ENCODE measurements around the gene CCNE1. TPM values are rescaled to one million over a fixed set of nuclear protein-coding genes. Genes with fewer than 3 reads are reported as not detected.
"Not testable (repeated sequence)": the region's sequence is repeated elsewhere in the genome, so short reads cannot be mapped to it uniquely, and the experiment has no call there.

The CCNE1 gene
- total RNA-seq, 6 donors from 2014 or later = 0.46 to 1.5 (median 0.91) TPM; not detected in 1

DNA sequence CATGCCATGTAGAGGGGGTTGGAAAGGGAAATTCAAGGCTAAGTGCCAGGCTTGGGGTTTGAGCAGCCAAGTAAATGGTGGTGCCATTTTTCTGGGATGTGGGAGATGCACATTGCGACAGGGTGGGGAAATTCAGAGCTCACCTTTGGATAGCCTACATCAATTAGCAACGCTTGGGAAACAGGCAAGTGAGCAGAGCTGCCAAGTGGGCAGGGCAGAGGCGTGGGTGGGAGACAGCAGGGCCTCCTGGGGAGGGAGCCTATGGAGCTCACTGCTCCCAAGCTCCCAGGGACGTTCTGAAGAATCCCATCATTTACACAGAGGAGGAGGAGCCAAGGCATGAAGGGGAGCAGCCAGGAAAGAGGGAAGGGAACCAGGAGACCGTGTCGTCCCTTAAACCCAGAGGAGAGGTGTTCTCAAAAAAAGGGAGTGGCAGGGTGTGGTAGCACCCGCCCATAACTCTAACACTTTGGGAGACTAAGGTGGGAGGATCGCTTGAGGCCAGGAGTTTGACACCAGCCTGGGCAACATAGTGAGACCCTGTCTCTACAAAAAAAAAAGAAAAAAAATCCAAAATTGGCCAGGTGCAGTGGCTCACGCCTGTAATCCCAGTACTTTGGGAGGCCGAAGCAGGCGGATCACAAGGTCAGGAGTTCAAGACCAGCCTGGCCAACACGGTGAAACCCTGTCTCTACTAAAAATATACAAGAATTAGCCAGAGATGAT, 11.5 kb upstream of the CCNE1 start:
- TF ChIP-seq POLR2AphosphoS5 (IDR thresholded peaks at IDR 0.05) = no peak
- 79 to 80% methylated on average over 12 of the region's 12 CpGs for WGBS, 2 donors
- Histone ChIP-seq H3K9me3 (no peaks in the 10 kb centered on the region), H3K4me1 (no peaks in the 10 kb centered on the region), H3K36me3 (no peaks in the 10 kb centered on the region), H3K27me3 (no peaks in the 10 kb centered on the region), H3K27ac (no peak overlapping the region), H3K4me3 (no peak overlapping the region)
- no peak for DNase-seq
- ATAC-seq (ENCODE audit: low FRiP score in 2 of 2) = no peak

DNA sequence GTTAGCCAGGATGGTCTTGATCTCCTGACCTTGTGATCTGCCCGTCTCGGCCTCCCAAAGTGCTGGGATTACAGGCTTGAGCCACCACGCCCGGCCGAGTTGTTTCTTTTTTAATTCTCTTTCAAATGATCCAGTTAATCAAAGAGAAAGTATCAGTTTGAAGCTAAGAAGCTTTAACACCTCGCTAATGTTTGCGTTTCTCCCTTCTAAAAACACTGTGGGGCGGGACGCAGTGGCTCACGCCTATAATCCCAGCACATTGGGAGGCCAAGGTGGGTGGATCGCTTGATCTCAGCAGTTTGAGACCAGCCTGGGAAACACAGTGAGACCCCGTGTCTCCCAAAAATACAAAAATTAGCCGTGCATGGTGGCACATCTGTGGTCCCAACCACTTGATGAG, 7.8 kb upstream of the CCNE1 start:
- 88 to 94% methylated on average over 13 of the region's 13 CpGs for WGBS, 2 donors
- H3K4me1 ChIP-seq; ATAC-seq (ENCODE audit: low FRiP score in 2 of 2); H3K9me3 ChIP-seq; H3K36me3 ChIP-seq; H3K4me3 ChIP-seq; DNase-seq; H3K27me3 ChIP-seq; H3K27ac ChIP-seq: not testable (repeated sequence)

DNA sequence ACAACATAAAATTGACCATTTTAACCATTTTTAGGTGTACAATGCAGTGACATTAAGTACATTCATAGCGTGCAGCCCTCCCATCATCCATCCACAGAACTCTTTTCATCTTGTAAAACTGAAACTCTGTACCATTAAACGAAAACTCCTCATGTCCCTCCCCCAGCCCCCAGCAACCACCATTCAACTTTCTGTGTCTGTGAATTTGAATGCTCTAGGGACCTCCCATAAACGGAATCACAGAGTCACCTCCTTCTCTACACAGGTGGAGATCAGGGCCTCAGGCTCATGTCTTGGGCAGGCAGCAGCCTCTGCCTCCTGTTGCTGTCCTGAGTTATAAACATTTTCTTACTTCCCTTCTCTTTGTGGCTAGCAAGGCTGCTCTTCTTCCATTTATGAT, 7.3 kb upstream of the CCNE1 start:
- DNase-seq (no peak), ATAC-seq (ENCODE audit: low FRiP score in 2 of 2) (no peak)
- Histone ChIP-seq H3K27ac (no peak overlapping the region), H3K4me3 (no peak overlapping the region), H3K36me3 (no peaks in the 10 kb centered on the region), H3K27me3 (no peaks in the 10 kb centered on the region), H3K9me3 (no peaks in the 10 kb centered on the region), H3K4me1 (no peaks in the 10 kb centered on the region)
- TF ChIP-seq EP300 (IDR thresholded peaks at IDR 0.05) (no peak), POLR2AphosphoS5 (IDR thresholded peaks at IDR 0.05) (no peak), POLR2A (IDR thresholded peaks at IDR 0.05) (no peak)
- TF ChIP-seq, protein P1, sequence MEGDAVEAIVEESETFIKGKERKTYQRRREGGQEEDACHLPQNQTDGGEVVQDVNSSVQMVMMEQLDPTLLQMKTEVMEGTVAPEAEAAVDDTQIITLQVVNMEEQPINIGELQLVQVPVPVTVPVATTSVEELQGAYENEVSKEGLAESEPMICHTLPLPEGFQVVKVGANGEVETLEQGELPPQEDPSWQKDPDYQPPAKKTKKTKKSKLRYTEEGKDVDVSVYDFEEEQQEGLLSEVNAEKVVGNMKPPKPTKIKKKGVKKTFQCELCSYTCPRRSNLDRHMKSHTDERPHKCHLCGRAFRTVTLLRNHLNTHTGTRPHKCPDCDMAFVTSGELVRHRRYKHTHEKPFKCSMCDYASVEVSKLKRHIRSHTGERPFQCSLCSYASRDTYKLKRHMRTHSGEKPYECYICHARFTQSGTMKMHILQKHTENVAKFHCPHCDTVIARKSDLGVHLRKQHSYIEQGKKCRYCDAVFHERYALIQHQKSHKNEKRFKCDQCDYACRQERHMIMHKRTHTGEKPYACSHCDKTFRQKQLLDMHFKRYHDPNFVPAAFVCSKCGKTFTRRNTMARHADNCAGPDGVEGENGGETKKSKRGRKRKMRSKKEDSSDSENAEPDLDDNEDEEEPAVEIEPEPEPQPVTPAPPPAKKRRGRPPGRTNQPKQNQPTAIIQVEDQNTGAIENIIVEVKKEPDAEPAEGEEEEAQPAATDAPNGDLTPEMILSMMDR (IDR thresholded peaks at IDR 0.05) = no peak
- 70 to 84% methylated on average over 3 of the region's 3 CpGs for WGBS, 2 donors

DNA sequence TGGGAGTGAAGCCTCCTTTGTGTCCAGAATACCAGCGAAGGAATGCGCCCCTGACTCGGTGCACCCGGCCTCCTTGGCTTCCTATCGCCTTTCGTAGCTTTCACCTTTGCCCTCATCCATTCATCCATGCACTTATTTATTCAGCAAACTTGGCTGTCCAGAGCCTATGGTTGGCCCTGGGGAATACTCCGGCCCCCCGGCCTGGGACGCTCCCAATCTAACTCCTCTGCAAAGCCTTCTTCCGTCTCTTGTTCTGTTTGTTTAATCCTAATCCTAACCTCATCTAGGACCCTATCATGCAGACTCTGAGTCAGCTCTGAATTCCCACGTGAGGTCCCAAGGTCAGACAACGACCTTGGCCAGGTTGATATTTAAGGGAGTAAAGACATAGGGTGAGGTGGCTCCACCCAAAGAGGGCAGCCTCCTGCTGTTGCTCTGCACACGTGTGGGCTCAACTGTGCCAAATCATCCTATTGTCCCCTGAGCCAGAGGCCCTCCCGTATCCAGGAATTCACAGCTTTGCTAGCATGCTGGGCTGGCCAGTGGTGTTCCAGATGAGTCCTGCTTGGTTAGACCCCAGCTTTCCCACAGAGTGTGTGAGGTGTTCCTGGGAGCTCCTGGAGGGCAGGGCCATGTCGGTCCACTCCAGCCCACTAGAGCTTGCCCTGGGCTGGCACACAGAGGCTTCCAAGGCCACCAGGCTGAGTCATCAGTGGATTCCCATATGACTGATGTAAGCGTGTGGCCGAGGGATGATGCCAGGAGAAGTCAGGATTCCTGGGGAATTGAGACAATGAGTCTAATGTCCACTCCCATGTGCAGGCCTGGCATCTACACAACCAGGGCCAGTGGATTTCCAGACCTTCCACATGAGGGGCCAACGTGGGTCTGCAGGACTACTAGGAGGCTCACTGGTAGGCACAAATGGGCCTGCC, 6.5 kb upstream of the CCNE1 start:
- Histone ChIP-seq H3K4me3 (no peak overlapping the region), H3K27ac (no peak overlapping the region), H3K9me3 (no peaks in the 10 kb centered on the region), H3K36me3 (no peaks in the 10 kb centered on the region), H3K27me3 (no peaks in the 10 kb centered on the region), H3K4me1 (no peaks in the 10 kb centered on the region)
- no peak for ATAC-seq (ENCODE audit: low FRiP score in 2 of 2)
- no peak for TF ChIP-seq POLR2AphosphoS5 (IDR thresholded peaks at IDR 0.05)
- 74 to 82% methylated on average over 16 to 18 of the region's 18 CpGs for WGBS, 2 donors
- no peak for DNase-seq

DNA sequence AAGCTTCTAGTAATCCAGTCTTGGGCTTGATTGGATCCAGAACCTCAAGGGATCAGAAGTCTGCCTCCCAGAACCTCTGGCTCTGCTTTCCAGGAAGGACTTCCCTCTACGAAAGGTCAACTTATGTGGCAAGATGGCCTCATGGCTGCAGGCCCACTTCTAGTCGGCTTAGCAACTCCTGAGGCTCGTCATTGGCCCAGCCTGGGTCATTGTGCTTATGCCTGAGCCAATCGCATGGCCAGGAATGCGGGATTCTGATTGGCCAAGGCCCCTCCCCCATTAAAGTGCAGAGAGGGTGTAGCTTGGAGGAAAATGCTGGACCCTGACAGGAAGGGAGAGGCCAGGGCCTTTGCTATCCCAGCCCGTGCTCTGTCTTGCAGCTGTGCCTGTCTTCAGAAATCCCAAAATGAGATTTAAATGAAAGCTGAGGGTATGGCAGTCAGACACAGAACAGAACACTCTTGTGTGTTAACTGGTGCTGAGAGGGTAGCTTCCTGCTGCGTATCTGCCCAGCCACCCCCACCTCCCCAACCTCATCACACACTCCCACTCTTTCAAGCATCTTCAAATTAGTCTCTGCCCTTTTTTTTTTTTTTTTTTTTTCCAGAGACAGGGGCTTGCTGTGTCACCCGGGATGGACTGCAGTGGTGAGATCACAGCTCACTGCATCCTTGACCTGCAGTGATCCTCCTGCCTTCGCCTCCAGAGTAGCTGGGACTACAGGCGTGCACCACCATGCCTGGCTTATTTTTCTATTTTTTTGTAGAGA, 5.5 kb upstream of the CCNE1 start:
- 84 to 85% methylated on average over 10 of the region's 10 CpGs for WGBS, 2 donors
- ATAC-seq (ENCODE audit: low FRiP score in 2 of 2) (peak in 1 of 2 donors; percentile 18), DNase-seq (no peak)
- TF ChIP-seq, protein P1 (IDR thresholded peaks at IDR 0.05) = no peak
- TF ChIP-seq POLR2A (IDR thresholded peaks at IDR 0.05) = no peak
- TF ChIP-seq POLR2AphosphoS5 (IDR thresholded peaks at IDR 0.05) = no peak
- no peak for TF ChIP-seq EP300 (IDR thresholded peaks at IDR 0.05)
- Histone ChIP-seq H3K9me3 (no peaks in the 10 kb centered on the region), H3K36me3 (no peaks in the 10 kb centered on the region), H3K27ac (no peak overlapping the region), H3K4me3 (no peak overlapping the region), H3K27me3 (no peaks in the 10 kb centered on the region), H3K4me1 (peaks cover 0 to 9% (median 4%) of the 10 kb centered on the region in 4 donors)

DNA sequence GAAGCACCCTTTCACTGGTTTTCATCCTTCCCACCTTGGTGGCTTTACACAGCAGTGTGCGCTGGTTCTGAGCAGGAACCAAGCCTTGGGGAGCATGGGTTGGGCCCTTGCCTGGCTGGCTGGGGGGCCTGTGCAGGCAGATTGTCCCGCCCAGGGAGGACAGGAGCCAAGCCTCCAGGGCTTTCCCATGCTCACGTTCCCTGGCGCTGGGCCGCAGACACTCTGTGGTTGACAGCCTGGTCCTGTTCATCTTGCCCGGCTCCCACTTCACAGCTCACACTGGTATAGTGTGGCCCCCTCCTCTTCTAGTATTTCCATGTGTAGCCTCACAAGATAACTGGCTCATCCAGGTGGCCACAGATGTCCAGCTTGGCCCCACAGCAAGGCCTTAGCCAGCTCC, 4.6 kb upstream of the CCNE1 start:
- H3K27ac ChIP-seq = no peak overlapping the region
- H3K4me3 ChIP-seq = no peak overlapping the region
- no peaks in the 10 kb centered on the region for H3K9me3 ChIP-seq
- WGBS, 2 donors = 86 to 100% methylated on average over 2 to 3 of the region's 6 CpGs
- peaks cover 0 to 12% (median 4%) of the 10 kb centered on the region in 4 donors for H3K4me1 ChIP-seq
- no peaks in the 10 kb centered on the region for H3K27me3 ChIP-seq
- TF ChIP-seq EP300 (IDR thresholded peaks at IDR 0.05) = no peak
- TF ChIP-seq POLR2AphosphoS5 (IDR thresholded peaks at IDR 0.05) = no peak
- TF ChIP-seq, protein P1 (IDR thresholded peaks at IDR 0.05) = no peak
- TF ChIP-seq POLR2A (IDR thresholded peaks at IDR 0.05) = no peak
- H3K36me3 ChIP-seq = no peaks in the 10 kb centered on the region
- ATAC-seq (ENCODE audit: low FRiP score in 2 of 2) (no peak), DNase-seq (peak in 1 of 2 donors; percentile 46)
